BE2C (cell line): ENCODE measurements around the gene MYO18B.
A peak's percentile ranks its signal among the peaks of the same experiment; 100 is the strongest.
"Not testable (repeated sequence)": the region's sequence is repeated elsewhere in the genome, so short reads cannot be mapped to it uniquely, and the experiment has no call there.

Experiments
- DNase-seq: peaks from one replicate; pipeline ENCODE4 v3.0.0-alpha.2; 2020
- H3K27me3 ChIP-seq: fragments of 250-450 bp; sonication (Bioruptor Pico); 2 replicates; pipeline ENCODE4 v1.5.1; 2020; ENCODE audit warnings: mild to moderate bottlenecking
- H3K36me3 ChIP-seq: fragments of 250-450 bp; sonication (Bioruptor Pico); 2 replicates; pipeline ENCODE4 v1.5.1; 2020; ENCODE audit warnings: mild to moderate bottlenecking
- H3K4me1 ChIP-seq: fragments of 250-450 bp; sonication (Bioruptor Pico); 2 replicates; pipeline ENCODE4 v1.5.1; 2020
- H3K4me3 ChIP-seq: 2 replicates; pipeline ENCODE4 v1.5.1; 2011; ENCODE audit warnings: low read depth, low read length
- H3K9me3 ChIP-seq: fragments of 250-450 bp; sonication (Bioruptor Pico); 2 replicates; pipeline ENCODE4 v1.5.1; 2020
- CTCF ChIP-seq: IDR thresholded peaks from 2 replicates; pipeline ENCODE4 v1.5.1; 2012; ENCODE audit warnings: mild to moderate bottlenecking, low read depth, low read length

The MYO18B gene

GRCh38 chr22:25701056-25701780 is 40.8 kb upstream of the MYO18B start:
- no peak for TF ChIP-seq CTCF
- Histone ChIP-seq H3K9me3 (no peaks in the 10 kb centered on the region), H3K27me3 (no peaks in the 10 kb centered on the region), H3K36me3 (peaks cover 63% of the 10 kb centered on the region), H3K4me1 (peaks cover 58% of the 10 kb centered on the region), H3K4me3 (0 out of 2 replicates have a peak overlapping the region, but pooled peaks have one; percentile 5)
- DNase-seq: peak; percentile 73

GRCh38 chr22:25702040-25702439 is 39.9 kb upstream of the MYO18B start:
- H3K36me3 ChIP-seq: peaks cover 68% of the 10 kb centered on the region
- H3K4me1 ChIP-seq: peaks cover 53% of the 10 kb centered on the region
- TF ChIP-seq CTCF: peak; percentile 48
- DNase-seq: no peak
- no peaks in the 10 kb centered on the region for H3K27me3 ChIP-seq
- H3K9me3 ChIP-seq: no peaks in the 10 kb centered on the region
- no peak overlapping the region for H3K4me3 ChIP-seq

GRCh38 chr22:25702571-25703167 is 39.3 kb upstream of the MYO18B start:
- TF ChIP-seq CTCF: no peak
- DNase-seq: no peak
- peaks cover 74% of the 10 kb centered on the region for H3K36me3 ChIP-seq

GRCh38 chr22:25704701-25705100 is 37.3 kb upstream of the MYO18B start:
- H3K27me3 ChIP-seq: no peaks in the 10 kb centered on the region
- no peak overlapping the region for H3K4me3 ChIP-seq
- H3K36me3 ChIP-seq: peaks cover 86% of the 10 kb centered on the region
- no peak for TF ChIP-seq CTCF
- peaks cover 33% of the 10 kb centered on the region for H3K4me1 ChIP-seq
- no peak for DNase-seq
- H3K9me3 ChIP-seq: no peaks in the 10 kb centered on the region

More at GRCh38 chr22:25702571-25703167, 39.3 kb upstream of the MYO18B start:
- no peaks in the 10 kb centered on the region for H3K27me3 ChIP-seq
- peaks cover 47% of the 10 kb centered on the region for H3K4me1 ChIP-seq
- no peak overlapping the region; the same call in 1 of the 2 replicates for H3K4me3 ChIP-seq
- H3K9me3 ChIP-seq: no peaks in the 10 kb centered on the region

- DNase-seq: no peak
- Histone ChIP-seq H3K36me3 (peaks cover 89% of the 10 kb centered on the region), H3K4me1 (peaks cover 18% of the 10 kb centered on the region), H3K27me3 (no peaks in the 10 kb centered on the region), H3K4me3 (no peak overlapping the region), H3K9me3 (no peaks in the 10 kb centered on the region)
- TF ChIP-seq CTCF: no peak
Observed at GRCh38 chr22:25706197-25706596, 35.8 kb upstream of the MYO18B start.

- not testable (repeated sequence) for H3K4me3 ChIP-seq, H3K27me3 ChIP-seq, DNase-seq, H3K4me1 ChIP-seq, H3K9me3 ChIP-seq
- H3K36me3 ChIP-seq: peaks cover 95% of the 10 kb centered on the region
Observed at GRCh38 chr22:25708430-25708829, 33.6 kb upstream of the MYO18B start.
